NB4 (cell line): ENCODE results near the gene YAF2.

ENCODE experiments used
- MAX ChIP-seq: IDR thresholded peaks from 2 replicates; pipeline ENCODE4 v1.6.1; 2011; ENCODE audit warnings: low read depth, low read length
- MYC ChIP-seq: IDR thresholded peaks from 2 replicates; pipeline ENCODE4 v1.6.1; 2011; ENCODE audit warnings: low read depth, low read length
- POLR2A ChIP-seq: IDR thresholded peaks from 2 replicates; pipeline ENCODE4 v1.6.1; 2011; ENCODE audit warnings: mild to moderate bottlenecking; ENCODE audit not compliant: insufficient read length; ENCODE audit errors: extremely low read depth
- TF ChIP-seq, protein P1 (sequence below): IDR thresholded peaks from one replicate; pipeline ENCODE4 v1.5.1; 2012; ENCODE audit warnings: low read depth, low read length

DNA sequence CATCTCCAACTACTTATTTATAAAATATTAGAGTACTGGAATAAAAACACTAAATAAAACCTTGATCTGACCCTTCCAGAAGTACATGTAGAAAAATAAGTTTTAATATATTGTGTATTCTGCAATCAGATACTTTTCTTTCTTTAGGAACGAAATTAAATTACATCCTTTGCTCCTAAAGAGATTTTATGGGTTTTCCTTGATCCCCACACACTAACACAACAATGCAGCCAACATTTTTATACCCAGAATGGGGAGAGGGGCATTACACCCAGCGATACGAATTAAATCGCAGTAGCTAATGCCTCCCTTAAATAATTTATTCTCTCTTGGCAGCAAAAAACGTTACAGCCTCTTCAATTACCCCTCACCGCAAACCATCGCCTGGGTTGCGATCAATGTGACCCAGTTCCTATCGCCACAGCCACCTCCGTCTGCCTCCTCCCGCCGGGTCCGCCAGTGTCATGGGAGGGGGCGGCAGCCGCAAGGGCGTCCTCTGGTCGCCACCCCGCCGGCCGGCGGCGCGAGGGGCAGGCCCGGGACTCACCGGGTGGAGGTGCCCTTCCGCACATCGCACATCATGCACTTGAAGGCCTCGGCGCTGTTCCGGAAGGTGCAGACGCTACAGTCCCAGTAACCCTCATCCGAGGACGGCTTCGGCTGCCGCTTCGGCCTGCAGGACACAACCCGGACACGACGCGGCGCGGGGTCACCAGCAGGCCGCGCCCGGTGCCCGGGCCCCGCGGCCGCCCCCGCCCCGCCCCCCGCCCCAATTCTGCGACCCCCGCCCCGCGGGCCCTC is 796 bp downstream of the YAF2 start:
- TF ChIP-seq, protein P1, sequence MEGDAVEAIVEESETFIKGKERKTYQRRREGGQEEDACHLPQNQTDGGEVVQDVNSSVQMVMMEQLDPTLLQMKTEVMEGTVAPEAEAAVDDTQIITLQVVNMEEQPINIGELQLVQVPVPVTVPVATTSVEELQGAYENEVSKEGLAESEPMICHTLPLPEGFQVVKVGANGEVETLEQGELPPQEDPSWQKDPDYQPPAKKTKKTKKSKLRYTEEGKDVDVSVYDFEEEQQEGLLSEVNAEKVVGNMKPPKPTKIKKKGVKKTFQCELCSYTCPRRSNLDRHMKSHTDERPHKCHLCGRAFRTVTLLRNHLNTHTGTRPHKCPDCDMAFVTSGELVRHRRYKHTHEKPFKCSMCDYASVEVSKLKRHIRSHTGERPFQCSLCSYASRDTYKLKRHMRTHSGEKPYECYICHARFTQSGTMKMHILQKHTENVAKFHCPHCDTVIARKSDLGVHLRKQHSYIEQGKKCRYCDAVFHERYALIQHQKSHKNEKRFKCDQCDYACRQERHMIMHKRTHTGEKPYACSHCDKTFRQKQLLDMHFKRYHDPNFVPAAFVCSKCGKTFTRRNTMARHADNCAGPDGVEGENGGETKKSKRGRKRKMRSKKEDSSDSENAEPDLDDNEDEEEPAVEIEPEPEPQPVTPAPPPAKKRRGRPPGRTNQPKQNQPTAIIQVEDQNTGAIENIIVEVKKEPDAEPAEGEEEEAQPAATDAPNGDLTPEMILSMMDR, result peak; percentile 49
- peak; percentile 45 for TF ChIP-seq POLR2A
- peak; percentile 89 for TF ChIP-seq MYC
- TF ChIP-seq MAX, result peak; percentile 85
